NCI-H82 (cell line): Measurements from ENCODE around the gene GIPC2.
"Not testable (repeated sequence)": the region's sequence is repeated elsewhere in the genome, so short reads cannot be mapped to it uniquely, and the experiment has no call there.

Experiments
- DNase-seq: peaks from one replicate; lab custom pipeline; 2025; lab: John Stamatoyannopoulos, UW

GIPC2 gene

DNA sequence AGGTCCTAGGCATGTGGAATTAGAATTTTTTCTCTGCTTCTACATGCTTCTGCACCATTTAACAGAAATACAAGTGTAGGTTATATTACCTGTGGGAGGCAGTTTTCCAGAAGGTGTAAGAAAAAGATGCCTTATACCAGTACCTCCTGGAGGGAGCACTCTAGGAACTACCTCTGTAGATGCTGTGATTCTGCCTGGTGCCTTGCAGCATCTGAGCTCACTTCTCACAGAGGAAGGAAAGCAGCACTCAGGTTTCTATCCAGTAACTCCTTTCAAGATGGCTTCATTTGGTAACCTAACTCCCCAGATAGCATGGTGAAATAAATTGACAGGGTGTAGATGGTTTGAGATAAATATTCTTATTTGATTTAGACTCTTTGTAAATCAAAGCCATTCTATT, 50.3 kb downstream of the GIPC2 start:
- no peak for DNase-seq

DNA sequence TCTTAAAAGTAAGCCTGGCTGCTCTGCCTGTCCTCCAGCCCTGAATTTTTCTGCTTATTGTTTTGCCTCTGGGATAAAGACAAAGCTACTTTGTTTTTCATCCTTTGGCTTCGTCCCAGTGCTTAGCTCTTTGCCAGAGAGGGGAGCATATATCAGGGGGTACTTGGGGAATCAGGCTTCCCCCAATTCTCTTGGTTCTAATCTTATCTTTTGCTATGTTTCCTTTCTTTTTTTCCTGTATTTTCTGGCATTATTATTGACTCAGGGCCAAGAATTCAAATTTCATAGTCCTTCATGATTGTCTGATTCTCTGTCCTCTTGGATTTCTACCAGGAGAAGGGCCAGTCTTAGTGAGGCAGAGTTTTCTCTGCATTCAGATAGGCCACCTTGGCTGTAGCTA, 51.2 kb downstream of the GIPC2 start:
- no peak for DNase-seq

DNA sequence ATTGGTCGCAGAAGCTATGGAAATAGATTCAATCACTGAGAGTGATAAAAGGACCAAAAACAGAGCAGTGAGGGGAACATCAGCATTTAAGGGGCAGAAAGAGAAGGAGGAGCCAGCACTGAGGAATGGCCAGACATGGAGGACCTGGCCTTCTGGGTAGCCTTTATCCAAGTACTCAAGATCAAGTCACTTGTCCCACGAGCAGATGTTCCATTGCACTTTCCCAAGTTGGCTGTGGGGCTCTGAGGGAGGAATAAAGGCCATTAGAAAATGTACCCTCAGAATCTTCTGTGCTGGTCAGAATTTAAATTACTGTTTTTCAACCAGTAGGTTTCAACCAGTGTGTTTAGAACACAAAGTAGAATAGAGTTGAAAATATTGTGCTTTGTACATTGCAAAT, 55.3 kb downstream of the GIPC2 start:
- DNase-seq, result no peak

DNA sequence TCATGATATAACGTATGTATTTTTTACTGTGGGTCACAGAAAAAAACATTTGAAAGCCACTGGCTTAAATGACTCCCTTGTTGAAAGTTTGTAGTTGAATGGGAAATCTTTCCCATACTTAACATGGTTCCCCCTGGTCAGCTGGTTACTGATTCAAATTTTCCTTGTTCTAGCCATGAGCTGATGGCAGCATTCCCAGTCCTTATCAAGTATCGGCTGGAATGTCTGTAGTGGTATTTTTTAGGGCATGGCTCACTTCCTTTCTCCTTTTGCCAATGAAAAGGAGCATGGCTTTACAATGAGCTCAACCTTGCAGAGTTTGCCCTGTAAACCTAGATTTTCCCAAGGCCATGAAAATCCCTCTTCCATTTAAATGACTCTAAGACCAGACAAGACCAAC, 55.7 kb downstream of the GIPC2 start:
- no peak for DNase-seq

DNA sequence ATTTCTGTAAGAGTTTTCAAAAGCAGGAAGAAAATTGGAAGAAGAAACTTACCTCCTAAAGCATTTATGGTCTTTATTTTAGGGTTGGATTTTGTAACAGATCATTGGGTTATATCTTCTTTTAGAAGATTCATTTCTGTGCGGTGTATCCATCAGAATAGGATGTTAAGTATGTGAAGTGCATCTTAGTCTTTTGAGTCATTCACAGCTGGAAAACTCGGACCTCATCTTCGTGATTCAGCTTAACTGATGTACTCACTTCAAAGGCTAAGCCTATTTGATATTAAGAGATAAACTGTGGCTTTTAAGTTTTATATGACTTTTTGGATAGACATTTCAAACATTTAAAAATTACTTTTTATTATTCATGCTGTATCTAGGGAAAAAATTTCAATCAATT, 56.3 kb downstream of the GIPC2 start:
- no peak for DNase-seq

DNA sequence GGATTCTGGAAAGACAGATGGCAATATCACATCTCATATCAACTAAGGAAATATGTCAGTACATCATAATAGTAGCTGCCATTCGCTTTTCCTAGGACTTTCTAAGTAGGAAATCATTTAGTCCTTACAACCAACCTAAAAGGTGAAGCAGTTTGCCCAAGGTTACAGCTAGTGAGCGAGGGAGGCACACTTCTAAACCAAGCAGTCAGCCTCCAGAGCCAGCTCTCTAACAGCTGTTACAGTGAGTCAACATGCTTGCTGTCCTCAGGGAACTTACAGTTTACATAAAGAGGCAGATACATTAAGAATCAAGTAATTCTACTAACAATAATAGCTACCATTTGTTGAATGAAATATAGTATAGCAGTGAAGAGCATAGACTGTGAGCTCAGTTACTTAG, 57.1 kb downstream of the GIPC2 start:
- DNase-seq, result no peak

DNA sequence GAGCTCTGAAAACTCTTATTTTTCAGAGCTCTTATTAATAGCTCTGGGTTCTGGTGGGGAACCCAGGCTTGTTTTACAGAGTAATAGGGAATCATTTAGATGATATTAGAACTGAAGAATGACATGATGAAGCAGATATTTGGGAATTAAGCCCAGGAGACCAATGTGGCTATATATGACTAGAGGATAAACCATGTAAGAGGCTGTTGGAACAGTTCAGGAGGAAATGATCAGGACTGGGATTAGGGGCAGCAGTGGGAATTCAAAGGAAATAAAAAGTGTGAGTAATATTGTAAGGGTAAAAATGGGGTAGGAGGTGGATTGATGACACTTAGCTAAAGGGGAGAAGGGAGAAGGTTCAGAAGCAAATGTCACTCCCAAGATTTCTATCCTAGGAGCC, 58.6 kb downstream of the GIPC2 start:
- no peak for DNase-seq

DNA sequence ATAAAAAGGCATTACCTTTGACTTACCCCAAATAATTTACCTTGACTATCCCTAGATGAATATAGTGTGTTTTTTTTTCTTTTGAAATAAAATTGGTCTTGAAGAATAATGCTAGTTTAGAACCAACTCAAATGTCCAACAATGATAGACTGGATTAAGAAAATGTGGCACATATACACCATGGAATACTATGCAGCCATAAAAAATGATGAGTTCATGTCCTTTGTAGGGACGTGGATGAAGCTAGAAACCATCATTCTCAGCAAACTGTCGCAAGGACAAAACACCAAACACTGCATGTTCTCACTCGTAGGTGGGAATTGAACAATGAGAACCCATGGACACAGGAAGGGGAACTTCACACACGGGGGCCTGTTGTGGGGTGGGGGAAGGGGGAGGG, 63.9 kb downstream of the GIPC2 start:
- DNase-seq, result not testable (repeated sequence)

DNA sequence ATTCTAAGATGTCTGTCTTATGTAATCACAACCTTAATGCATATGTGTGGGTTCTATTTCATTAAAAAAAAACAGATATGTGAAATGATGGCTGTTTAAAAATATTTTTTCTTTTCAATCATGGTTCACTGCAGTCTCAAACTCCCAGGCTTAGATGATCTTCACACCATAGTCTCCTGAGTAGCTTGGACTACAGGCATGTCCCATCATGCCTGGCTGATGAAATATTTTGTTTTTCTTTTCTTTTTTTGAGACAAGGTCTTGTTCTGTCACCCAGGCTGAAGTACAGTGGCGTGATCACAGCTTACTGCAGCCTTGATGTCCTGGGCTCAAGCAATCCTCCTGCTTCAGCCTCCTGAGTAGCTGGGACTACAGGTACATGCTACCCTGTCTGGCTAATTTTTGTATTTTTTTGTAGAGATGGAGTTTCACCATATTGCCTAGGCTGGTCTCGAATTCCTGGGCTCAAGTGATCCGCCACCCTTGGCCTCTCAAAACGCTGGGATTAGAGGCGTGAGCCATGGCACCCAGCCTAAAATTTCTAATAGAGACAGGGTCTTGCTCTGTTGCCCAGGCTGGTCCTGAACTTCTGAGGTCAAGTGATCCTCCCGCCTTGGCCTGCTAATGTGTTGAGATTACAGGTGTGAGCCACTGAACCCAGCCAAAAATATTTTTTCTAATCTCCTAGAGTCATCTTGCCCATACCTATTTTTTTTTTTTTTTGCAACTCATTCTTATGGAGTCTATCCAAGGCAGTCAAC, 67.6 kb downstream of the GIPC2 start:
- DNase-seq, result no peak

DNA sequence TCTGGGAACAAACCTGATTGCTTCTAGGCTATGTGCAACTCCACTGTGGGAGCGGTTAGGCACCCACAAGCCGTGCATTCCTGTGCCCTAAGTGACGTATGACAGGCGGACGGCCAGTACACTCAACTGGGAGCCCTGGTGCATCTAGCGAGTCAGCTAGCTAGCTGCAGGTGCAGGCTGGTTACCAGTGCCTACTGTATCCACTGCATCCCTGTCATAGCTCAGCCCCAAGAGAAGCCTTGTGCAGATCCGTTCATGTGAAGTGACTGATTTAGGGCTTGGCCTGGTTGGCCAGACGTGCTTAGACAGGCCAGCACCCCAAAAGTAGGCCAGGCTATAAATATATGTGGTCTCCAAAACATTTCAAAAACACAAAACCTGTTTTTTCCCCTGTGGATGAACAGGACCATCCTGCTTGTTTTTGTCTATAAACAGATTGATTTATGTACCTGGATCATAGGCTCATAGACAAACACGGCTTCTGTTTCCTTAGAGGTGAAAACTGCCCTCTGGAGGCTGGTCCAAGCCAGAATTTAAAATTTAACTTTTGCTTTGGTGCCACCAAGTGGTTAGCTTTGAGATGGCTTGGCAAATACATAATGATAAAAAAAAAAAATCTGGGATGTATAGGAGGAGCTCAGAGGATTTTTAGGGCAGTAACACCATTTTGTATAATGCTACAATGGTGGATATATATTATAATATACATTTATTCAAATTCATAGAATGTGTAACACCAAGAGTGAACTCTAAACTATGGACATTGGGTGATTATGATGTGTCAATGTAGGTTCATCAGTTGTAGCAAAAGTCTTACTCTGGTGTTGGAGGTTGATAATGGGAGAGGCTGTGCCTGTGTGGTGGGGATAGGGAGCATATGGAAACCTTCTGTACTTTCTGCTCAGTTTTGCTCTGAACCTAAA, 68.5 kb downstream of the GIPC2 start:
- DNase-seq, result peak; percentile 90

DNA sequence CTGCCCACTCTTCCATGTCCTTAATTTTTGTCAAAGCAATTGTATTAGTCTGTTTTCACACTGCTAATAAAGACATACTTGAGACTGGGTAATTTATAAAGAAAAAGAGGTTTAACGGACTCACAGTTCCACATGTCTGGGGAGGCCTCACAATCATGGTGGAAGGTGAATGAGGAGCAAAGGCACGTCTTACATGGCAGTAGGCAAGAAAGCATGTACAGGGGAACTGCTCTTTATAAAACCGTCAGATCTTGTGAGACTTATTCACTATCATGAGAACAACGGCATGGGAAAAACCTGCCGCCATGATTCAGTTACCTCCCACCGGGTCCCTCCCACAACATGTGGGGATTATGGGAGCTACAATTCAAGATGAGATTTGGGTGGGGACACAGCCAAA, 74.7 kb downstream of the GIPC2 start:
- not testable (repeated sequence) for DNase-seq

DNA sequence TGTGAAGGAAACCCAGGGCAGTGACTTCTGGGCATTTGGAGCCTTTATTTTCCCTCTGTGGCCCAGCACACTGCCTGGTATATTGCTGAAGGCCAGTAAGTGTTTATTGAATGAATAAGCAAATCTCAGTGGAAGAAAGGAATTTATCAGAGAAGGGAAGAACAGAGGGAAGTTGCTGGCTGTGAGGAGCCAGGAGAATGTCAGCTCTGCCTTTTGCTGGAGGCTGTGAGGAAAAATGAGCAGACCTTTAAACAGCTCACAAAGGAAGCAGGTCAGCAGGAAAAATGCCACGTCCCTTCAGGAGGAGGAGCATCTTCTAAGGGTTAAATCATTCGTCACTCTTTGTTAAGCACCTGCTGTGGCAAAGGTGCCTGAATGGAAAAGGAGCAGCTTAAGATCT, 75.9 kb downstream of the GIPC2 start:
- no peak for DNase-seq

DNA sequence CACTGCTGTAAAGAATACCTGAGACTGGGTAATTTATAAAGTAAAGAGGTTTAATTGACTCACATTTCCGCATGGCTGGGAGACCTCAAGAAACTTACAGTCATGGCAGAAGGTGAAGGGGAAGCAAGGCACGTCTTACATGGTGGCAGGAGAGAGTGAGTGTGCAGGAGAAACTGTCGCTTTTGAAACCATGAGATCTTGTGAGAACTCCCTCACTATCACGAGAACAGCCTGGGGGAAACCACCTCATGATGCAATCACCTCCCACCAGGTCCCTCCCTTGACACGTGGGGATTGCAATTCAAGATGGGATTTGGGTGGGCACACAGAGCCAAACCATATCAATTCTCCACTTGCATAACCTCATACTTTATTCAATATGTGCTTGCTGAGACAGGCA, 76.6 kb downstream of the GIPC2 start:
- DNase-seq, result no peak

DNA sequence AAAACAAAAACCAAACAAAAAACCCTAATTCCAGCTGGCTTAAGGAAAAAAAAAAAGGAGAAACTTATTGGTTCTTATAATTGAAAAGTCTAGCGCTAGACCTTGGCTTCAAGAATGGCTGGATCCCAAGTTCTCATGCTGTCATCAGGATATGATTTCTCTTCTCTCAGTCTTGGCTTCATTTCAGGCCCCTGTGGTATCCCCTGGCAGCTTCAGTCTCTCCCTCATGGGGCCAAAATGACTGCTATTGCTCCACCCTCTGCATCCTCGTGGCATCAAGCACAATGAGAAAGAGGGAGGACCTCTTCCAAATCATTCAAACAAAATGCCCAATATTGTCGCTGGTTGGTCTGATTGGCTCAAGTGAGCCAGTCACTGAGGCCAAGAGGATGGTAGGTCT, 80.7 kb downstream of the GIPC2 start:
- no peak for DNase-seq

DNA sequence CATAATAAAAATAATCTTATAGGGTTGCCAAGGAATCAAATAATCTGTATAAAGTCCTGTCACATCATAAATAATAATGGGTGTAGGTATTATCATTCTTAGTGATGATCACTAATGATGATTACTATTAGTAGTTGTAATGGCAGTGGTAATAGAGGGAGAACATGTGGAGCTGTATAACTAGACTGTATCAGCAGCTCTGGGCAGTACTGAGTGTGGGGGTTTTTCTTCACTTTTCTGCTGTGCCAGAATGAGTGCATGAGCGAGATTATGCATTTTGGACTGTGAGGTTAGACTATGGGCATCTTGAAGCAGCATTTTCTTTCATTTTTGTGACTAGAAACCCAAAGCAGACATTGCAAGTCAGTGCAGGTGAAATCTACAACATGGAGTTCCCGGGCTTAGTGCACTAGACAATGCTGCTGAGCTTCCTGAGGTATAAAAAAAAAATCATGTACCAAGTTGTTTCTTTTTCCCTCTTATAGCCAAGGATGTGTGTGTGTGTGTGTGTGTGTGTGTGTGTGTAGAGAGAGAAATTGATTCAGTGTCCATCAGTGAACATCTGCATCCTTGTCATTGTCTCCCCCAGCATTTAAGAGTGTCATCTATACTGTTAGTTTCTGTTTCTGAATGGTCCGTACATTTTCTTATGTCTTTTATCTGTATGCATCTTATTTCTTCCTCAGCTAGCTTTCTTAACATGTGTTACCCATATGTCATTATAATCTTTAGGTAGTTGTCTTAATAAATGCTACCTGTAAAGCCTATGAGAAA, 86.6 kb downstream of the GIPC2 start:
- no peak for DNase-seq

DNA sequence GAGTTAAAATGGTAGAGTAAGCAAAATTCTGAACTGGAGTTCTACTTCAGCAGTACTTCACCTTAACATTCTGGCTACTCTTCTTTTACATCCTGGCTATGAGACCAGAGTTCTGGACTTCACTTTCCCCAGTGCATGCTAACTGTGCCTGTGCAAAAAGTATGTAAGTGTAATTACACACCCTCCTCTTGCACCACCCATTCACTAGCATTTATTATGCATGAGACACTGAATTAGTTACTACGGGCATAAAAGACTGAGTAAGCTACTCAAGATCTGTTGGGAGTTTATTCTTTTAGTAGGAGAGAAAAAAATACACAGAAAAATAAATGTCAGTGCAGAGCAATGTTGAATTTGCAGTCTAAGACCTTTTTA, 87.2 kb downstream of the GIPC2 start:
- DNase-seq, result no peak

DNA sequence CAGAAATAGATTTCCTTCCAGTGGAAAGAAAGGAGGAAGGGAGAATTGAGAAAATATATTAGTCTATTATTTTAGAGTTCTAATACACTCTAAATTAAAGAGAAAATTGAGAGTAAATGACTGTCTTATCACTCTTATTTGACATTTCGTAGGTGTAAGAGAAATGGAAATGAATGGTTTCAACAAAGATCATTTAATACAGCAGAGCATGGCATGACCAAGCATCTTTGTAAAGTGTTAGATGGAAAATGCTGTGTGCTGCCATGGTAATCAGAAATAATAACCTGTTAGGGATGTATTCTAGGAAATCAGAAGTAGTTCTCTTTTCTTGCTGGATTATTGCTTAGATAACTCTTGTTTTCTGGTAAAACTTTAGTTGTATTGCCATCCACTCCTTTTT, 90.9 kb downstream of the GIPC2 start:
- DNase-seq, result no peak

DNA sequence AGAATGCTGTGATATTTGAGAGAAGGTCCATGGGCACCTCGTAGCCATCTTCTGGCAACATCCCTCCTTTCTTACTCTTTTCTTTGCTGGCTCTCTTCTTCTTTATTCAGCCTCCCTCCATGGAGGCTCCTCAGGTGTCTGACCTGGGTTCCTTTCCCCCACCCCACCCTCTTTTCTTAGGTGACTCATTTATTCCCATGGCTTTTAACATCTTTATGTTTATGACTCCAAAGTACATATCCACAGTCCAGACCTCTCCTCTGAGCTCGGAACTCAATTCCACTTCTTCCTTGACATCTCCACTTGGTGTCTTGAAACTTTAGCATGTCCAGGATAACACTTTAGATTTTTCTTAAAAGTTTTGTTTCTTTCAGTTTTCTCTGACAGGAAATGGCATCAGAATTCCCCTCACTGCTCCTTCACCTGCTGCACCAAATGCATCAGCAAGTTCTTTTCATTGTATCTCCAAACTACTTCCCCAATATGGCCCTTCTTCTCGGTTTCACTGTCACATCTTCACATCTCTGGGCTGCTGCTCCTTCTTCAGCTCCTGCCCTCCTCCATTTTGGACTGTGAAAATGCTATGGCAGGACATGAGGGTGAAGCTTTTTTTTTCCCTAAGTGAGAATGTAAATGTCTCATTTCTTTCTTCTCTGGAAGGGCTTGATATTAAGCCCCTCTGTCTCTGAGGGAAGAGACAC, 95.9 kb downstream of the GIPC2 start:
- no peak for DNase-seq

DNA sequence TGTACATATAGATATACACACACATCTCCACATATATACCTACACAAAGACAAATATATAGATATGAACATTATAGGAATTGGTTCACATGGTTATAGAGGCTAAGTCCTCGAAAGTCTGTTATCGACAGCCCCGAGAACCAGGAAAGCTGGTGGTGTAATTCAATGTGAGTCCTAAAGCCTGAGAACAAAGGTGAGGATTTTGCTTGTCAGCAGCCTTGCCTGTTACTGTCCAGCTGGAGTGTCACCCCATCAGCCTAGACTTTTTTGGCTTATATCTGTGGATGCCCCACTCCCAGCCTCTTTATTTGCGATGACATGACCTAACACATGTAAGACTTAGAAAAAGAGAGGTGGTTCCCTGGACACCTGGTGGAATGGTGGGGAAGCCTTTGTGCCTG, 97.0 kb downstream of the GIPC2 start:
- DNase-seq, result no peak

DNA sequence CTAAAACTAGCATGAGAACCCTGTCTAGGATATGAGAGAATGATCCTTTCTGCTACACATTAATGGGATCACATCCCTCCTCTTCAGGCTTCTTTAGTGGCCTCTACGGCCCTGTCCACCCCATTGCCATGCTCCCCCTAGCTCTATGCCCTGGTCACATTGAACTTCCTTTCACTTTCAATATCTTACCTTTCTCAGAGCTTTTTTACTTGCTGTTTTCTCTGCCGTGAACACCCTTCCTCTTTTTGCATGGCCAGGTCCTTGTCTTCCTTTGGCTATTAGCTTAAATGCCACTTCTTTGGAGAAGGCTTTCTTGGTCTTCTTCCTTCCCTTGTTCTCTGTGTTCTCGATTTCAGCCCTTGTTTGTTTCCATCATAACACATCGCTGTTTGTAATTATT, 97.4 kb downstream of the GIPC2 start:
- DNase-seq, result no peak

DNA sequence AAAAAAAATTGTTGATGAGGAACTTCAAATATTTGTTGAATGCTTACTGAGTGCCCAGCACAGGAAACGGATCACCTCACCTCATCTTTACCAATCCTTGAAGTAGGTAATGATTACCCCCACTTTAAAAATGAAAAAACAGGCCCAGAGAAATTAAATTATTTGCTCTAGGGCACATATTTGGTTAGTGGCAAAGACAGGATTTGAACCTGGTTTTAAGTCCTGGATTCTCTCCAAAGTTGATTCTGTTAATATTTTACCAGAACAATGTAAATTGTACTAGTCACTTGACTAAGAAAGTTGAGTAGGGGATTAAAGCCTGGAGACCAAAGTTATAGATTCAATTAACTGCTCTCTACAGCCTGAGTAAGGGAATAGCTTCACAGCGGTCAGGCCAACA, 97.9 kb downstream of the GIPC2 start:
- DNase-seq, result no peak

DNA sequence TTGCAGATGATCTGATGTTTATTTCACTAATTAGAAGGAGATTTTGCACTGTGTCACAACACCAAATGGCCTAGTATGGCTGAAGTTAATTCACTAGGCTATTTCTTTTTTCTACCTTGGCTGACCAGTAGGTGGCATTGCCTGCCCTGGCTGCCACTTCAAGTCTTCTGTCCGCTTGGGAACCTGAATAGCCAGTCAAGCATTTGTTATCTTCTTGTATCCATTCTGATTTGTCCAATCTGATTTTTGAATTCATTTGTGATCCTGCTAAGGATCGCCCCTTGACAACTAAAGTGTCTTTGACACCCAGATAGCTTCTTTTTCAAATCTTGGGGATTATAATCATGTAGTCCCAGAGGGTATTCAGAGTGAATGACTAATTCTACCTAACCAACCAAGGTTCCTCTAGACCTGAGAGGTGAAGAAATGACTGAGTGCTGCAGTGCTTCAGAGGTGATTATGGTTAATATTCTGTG, 99.4 kb downstream of the GIPC2 start:
- peak; percentile 85 for DNase-seq
